BLaER1 treated with 17β-estradiol and CSF1 and Interleukin-3, amounts not matched to agents 10 nM and 100 nM (cell line): ENCODE results near the gene PDZD4.

ENCODE experiments used
- H3K27ac ChIP-seq, 11 experiments: shearing (Covaris generic); formaldehyde crosslinking; 2 replicates each; pipeline ENCODE4 v1.8.1; 2022
- H3K27me3 ChIP-seq, 11 experiments: shearing (Covaris generic); formaldehyde crosslinking; 2 replicates each; pipeline ENCODE4 v1.8.1; 2022
- H3K36me3 ChIP-seq, 11 experiments: shearing (Covaris generic); formaldehyde crosslinking; 2 replicates each; pipeline ENCODE4 v1.8.1; 2022
- H3K4me1 ChIP-seq, 10 experiments: shearing (Covaris generic); formaldehyde crosslinking; 2 replicates each; pipeline ENCODE4 v1.8.1; 2022
- H3K4me2 ChIP-seq, 11 experiments: shearing (Covaris generic); formaldehyde crosslinking; 2 replicates each; pipeline ENCODE4 v1.8.1; 2022
- H3K4me3 ChIP-seq, 10 experiments: shearing (Covaris generic); formaldehyde crosslinking; 2 replicates each; pipeline ENCODE4 v1.8.1; 2022
- H3K9ac ChIP-seq, 11 experiments: shearing (Covaris generic); formaldehyde crosslinking; 2 replicates each; pipeline ENCODE4 v1.8.1; 2022
- H3K9me3 ChIP-seq, 11 experiments: shearing (Covaris generic); formaldehyde crosslinking; replicated peaks in 1 of 11; 2 replicates each; pipeline ENCODE4 v1.8.1; 2022
- H4K20me1 ChIP-seq, 11 experiments: shearing (Covaris generic); formaldehyde crosslinking; 2 replicates each; pipeline ENCODE4 v1.8.1; 2022
- Cebpa-rat ChIP-seq, 11 experiments: shearing (Covaris generic); IDR thresholded peaks; 2 replicates each; pipeline ENCODE4 v1.8.1; 2022

Gene PDZD4

DNA sequence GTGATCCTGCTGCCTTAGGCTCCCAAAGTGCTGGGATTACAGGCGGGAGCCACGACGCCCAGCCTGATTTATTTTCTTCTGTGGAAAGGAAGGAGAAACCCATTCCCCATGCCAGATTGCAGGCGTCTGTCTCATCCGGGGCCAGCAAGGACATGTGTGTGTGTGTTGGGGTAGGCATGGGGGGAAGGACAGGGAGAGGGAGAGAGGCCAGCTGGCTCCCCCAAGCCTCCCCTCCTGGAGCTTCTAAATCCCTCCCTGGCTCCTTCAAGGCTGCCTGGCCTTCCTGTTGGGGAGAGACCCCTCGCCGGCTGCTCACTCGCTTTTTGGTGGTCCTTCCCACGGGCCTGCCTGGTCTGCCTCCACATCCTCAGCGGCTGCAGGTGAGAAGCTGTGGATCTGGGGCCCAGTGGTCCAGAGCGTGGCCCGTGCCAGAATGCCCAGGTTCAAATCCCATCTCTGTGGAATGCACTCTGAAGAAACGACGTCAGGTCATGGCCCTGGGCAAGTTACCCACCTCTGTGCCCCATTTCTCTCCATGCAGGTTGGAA, 67.6 kb downstream of the PDZD4 start:
- no peak overlapping the region for H3K9ac ChIP-seq
- no peak overlapping the region for H3K27ac ChIP-seq
- peaks cover 0 to 45% (median 20%) of the 10 kb centered on the region in 11 experiments; a peak in 11 of 22 replicates for H4K20me1 ChIP-seq
- H3K9me3 ChIP-seq = peaks cover 0 to 22% (median 0%) of the 10 kb centered on the region in 11 experiments; a peak in 6 of 22 replicates
- no peak overlapping the region for H3K4me2 ChIP-seq
- peaks cover 48 to 61% (median 57%) of the 10 kb centered on the region in 10 experiments for H3K4me1 ChIP-seq
- H3K27me3 ChIP-seq = peaks cover 32 to 96% (median 63%) of the 10 kb centered on the region in 11 experiments; a peak in 21 of 22 replicates
- no peak overlapping the region for H3K4me3 ChIP-seq
- H3K36me3 ChIP-seq = no peaks in the 10 kb centered on the region
- no peak for TF ChIP-seq Cebpa-rat (IDR thresholded peaks at IDR 0.05)

DNA sequence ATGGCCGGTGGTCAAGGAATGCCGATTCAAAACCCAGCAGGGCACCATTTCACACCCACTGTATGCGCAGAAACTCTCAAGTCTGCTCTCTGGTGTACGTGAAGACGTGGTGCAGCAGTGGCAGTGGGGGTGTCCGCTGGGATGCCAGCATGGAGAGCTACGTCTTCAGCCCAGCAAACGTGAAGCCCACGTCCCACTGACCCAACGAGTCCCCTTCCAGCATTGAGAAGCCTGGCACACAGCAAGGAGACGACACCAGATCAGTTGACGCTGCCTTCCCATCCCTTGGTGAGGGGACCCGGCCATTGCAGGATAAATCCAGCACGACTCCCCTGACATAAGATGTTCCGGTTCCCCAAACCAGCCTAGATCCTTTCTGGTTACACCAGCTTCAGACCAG, 68.5 kb downstream of the PDZD4 start:
- Histone ChIP-seq H4K20me1 (peaks cover 0 to 44% (median 15%) of the 10 kb centered on the region in 11 experiments; a peak in 11 of 22 replicates), H3K9me3 (peaks cover 0 to 31% (median 4%) of the 10 kb centered on the region in 11 experiments; a peak in 15 of 22 replicates)
- no peak for TF ChIP-seq Cebpa-rat (IDR thresholded peaks at IDR 0.05)

DNA sequence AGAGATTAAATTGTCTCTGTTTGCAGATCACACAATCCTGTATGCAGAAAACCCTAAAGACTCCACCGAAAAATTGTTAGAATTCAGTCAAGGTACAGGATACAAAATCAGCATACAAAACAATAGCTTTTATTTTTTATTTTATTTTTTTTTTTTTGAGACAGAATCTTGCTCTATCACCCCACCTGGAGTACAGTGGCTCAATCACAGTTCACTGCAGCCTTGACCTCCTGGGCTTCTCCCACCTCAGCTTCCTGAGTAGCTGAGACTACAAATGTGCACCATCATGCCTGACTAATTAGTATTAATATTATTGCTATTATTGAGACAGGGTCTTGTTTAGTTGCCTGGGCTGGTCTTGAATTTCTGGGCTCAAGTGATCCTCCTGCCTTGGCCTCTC, 75.2 kb downstream of the PDZD4 start:
- H4K20me1 ChIP-seq = peaks cover 0 to under 1% (median 0%) of the 10 kb centered on the region in 11 experiments; a peak in 1 of 22 replicates
- no peak overlapping the region for H3K27ac ChIP-seq
- TF ChIP-seq Cebpa-rat (IDR thresholded peaks at IDR 0.05) = no peak
- H3K4me1 ChIP-seq = peaks cover 5 to 28% (median 18%) of the 10 kb centered on the region in 10 experiments; a peak in 16 of 20 replicates
- H3K4me2 ChIP-seq = no peak overlapping the region
- H3K4me3 ChIP-seq = no peak overlapping the region
- H3K27me3 ChIP-seq = peaks cover 54 to 89% (median 84%) of the 10 kb centered on the region in 11 experiments
- H3K9me3 ChIP-seq = peaks cover 14 to 51% (median 20%) of the 10 kb centered on the region in 11 experiments
- no peaks in the 10 kb centered on the region for H3K36me3 ChIP-seq
- H3K9ac ChIP-seq = no peak overlapping the region

More for the DNA sequence above, 68.5 kb downstream of the PDZD4 start:
- no peak overlapping the region for H3K4me2 ChIP-seq
- peaks cover 37 to 96% (median 71%) of the 10 kb centered on the region in 11 experiments for H3K27me3 ChIP-seq
- H3K9ac ChIP-seq = no peak overlapping the region
- H3K4me1 ChIP-seq = peaks cover 43 to 59% (median 51%) of the 10 kb centered on the region in 10 experiments
- H3K36me3 ChIP-seq = no peaks in the 10 kb centered on the region
- H3K4me3 ChIP-seq = no peak overlapping the region
- no peak overlapping the region for H3K27ac ChIP-seq
